GM19463 (cell line): ENCODE data around the gene MTERF4.

Source experiments
- ATAC-seq: cut with Tn5 transposase; IDR thresholded peaks from one replicate; pipeline ENCODE4 v1.9.1; 2021; ENCODE audit warnings: mild to moderate bottlenecking, moderate library complexity; ENCODE audit not compliant: unreplicated experiment

MTERF4 gene

GRCh38 chr2:241135737-241136136, 33.6 kb upstream of the MTERF4 start:
- ATAC-seq, result no peak

GRCh38 chr2:241134711-241135110, 32.6 kb upstream of the MTERF4 start:
- no peak for ATAC-seq

- ATAC-seq, result no peak
Observed at GRCh38 chr2:241133436-241133820, 31.3 kb upstream of the MTERF4 start.

- ATAC-seq, result no peak
Observed at GRCh38 chr2:241132538-241133435, 30.7 kb upstream of the MTERF4 start.

GRCh38 chr2:241131531-241131930, 29.4 kb upstream of the MTERF4 start:
- ATAC-seq, result no peak

GRCh38 chr2:241130316-241130715, 28.2 kb upstream of the MTERF4 start:
- no peak for ATAC-seq

GRCh38 chr2:241129086-241129871, 27.2 kb upstream of the MTERF4 start:
- no peak for ATAC-seq

- ATAC-seq, result no peak
Observed at GRCh38 chr2:241128266-241128665, 26.2 kb upstream of the MTERF4 start.

GRCh38 chr2:241126771-241127202, 24.7 kb upstream of the MTERF4 start:
- ATAC-seq, result no peak

- no peak for ATAC-seq
Observed at GRCh38 chr2:241126201-241126611, 24.1 kb upstream of the MTERF4 start.

- ATAC-seq, result no peak
Observed at GRCh38 chr2:241125626-241126025, 23.5 kb upstream of the MTERF4 start.

- ATAC-seq, result no peak
Observed at GRCh38 chr2:241123816-241124536, 21.9 kb upstream of the MTERF4 start.

- ATAC-seq, result no peak
Observed at GRCh38 chr2:241122376-241123002, 20.4 kb upstream of the MTERF4 start.

GRCh38 chr2:241121008-241121407, 18.9 kb upstream of the MTERF4 start:
- no peak for ATAC-seq

GRCh38 chr2:241120440-241120839, 18.4 kb upstream of the MTERF4 start:
- ATAC-seq, result no peak

- ATAC-seq, result no peak
Observed at GRCh38 chr2:241118737-241119505, 16.8 kb upstream of the MTERF4 start.

- no peak for ATAC-seq
Observed at GRCh38 chr2:241116606-241117560, 14.8 kb upstream of the MTERF4 start.

- no peak for ATAC-seq
Observed at GRCh38 chr2:241115361-241115760, 13.3 kb upstream of the MTERF4 start.

GRCh38 chr2:241114836-241115235, 12.7 kb upstream of the MTERF4 start:
- ATAC-seq, result no peak
